HFFc6 (cell line): ENCODE results near the gene TMEM154. TPM values are rescaled to one million over a fixed set of nuclear protein-coding genes. Genes with fewer than 3 reads are reported as not detected.

Source experiments
- DNase-seq: peaks from one replicate; pipeline ENCODE4 v3.0.0-alpha.2; 2018
- H3K27ac Mint-ChIP-seq: 2 replicates; pipeline ENCODE4 v1.8.0; 2020; ENCODE audit warnings: mild to moderate bottlenecking, mixed read lengths
- H3K27me3 Mint-ChIP-seq: 2 replicates; pipeline ENCODE4 v1.8.0; 2021; ENCODE audit warnings: mild to moderate bottlenecking, moderate library complexity, mixed read lengths; ENCODE audit not compliant: insufficient read depth
- H3K36me3 Mint-ChIP-seq: 2 replicates; pipeline ENCODE4 v1.8.0; 2021; ENCODE audit warnings: low read depth, mixed read lengths
- H3K4me1 Mint-ChIP-seq: 2 replicates; pipeline ENCODE4 v1.8.0; 2020; ENCODE audit warnings: low read depth, mixed read lengths
- H3K4me3 Mint-ChIP-seq: 2 replicates; pipeline ENCODE4 v1.8.0; 2020; ENCODE audit warnings: mild to moderate bottlenecking, moderate library complexity, mixed read lengths
- H3K9me3 Mint-ChIP-seq: 2 replicates; pipeline ENCODE4 v1.8.0; 2020; ENCODE audit warnings: mild to moderate bottlenecking, mixed read lengths
- total RNA-seq, 6 experiments: library from RNA; stranded (reverse); fragmentation: NEBNext Ultra II Directional; extraction: Animal tissue kit (Norgen Biotek cat#: 25700); gene quantifications; 2 replicates in 1 of 6; 3 replicates in 5 of 6; pipeline ENCODE4 v1.2.3, GENCODE V29; 2021
- TF ChIP-seq, protein P1 (sequence below): fragments of 200-600 bp; sonication (generic); IDR thresholded peaks from 2 replicates; pipeline ENCODE4 v1.5.0; 2021; ENCODE audit warnings: antibody characterized with exemption, mild to moderate bottlenecking

The TMEM154 gene
- total RNA-seq, 6 experiments from 2014 or later: 0.23 to 4.0 (median 0.95) TPM

DNA sequence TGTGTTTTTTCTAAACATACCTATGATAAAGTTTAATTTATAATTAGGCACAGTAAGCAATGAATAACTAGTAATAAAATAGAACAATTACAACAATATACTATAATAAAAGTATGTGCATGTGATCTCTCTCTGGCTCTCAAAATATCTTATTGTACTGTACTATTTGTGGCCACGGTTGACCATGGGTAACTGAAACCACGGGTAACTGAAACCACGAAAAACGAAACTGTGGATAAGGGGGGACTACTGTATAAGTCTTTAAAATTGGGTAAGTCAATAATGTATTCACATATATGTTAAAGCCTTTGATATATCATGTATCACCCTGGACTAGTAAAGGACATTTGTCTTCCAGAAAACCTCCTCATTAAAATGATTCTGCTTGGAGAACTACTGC, 20.0 kb downstream of the TMEM154 start:
- Mint-ChIP-seq H3K9me3 (peaks cover 19% of the 10 kb centered on the region), H3K4me3 (no peak overlapping the region), H3K27me3 (peaks cover 12% of the 10 kb centered on the region), H3K36me3 (peaks cover 18% of the 10 kb centered on the region), H3K4me1 (no peaks in the 10 kb centered on the region), H3K27ac (no peak overlapping the region)
- DNase-seq: no peak
- TF ChIP-seq, protein P1, sequence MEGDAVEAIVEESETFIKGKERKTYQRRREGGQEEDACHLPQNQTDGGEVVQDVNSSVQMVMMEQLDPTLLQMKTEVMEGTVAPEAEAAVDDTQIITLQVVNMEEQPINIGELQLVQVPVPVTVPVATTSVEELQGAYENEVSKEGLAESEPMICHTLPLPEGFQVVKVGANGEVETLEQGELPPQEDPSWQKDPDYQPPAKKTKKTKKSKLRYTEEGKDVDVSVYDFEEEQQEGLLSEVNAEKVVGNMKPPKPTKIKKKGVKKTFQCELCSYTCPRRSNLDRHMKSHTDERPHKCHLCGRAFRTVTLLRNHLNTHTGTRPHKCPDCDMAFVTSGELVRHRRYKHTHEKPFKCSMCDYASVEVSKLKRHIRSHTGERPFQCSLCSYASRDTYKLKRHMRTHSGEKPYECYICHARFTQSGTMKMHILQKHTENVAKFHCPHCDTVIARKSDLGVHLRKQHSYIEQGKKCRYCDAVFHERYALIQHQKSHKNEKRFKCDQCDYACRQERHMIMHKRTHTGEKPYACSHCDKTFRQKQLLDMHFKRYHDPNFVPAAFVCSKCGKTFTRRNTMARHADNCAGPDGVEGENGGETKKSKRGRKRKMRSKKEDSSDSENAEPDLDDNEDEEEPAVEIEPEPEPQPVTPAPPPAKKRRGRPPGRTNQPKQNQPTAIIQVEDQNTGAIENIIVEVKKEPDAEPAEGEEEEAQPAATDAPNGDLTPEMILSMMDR: no peak

GRCh38 chr4:152657657-152658056, 22.1 kb downstream of the TMEM154 start:
- no peak for DNase-seq
- no peak overlapping the region for H3K27ac Mint-ChIP-seq
- H3K4me3 Mint-ChIP-seq: no peak overlapping the region
- H3K36me3 Mint-ChIP-seq: peaks cover 18% of the 10 kb centered on the region
- H3K9me3 Mint-ChIP-seq: peaks cover 19% of the 10 kb centered on the region
- H3K4me1 Mint-ChIP-seq: no peaks in the 10 kb centered on the region
- TF ChIP-seq, protein P1: no peak
- H3K27me3 Mint-ChIP-seq: peaks cover 10% of the 10 kb centered on the region

GRCh38 chr4:152655272-152656129, 24.3 kb downstream of the TMEM154 start:
- Mint-ChIP-seq H3K4me3 (no peak overlapping the region), H3K27me3 (peaks cover 2% of the 10 kb centered on the region), H3K36me3 (peaks cover 18% of the 10 kb centered on the region), H3K4me1 (no peaks in the 10 kb centered on the region), H3K27ac (no peak overlapping the region), H3K9me3 (peaks cover 19% of the 10 kb centered on the region)
- TF ChIP-seq, protein P1: no peak
- DNase-seq: no peak

GRCh38 chr4:152652102-152652501, 27.7 kb downstream of the TMEM154 start:
- TF ChIP-seq, protein P1: no peak
- Mint-ChIP-seq H3K9me3 (peaks cover 5% of the 10 kb centered on the region), H3K27me3 (peaks cover 2% of the 10 kb centered on the region), H3K4me3 (no peak overlapping the region), H3K27ac (no peak overlapping the region), H3K36me3 (peaks cover 5% of the 10 kb centered on the region), H3K4me1 (peaks cover 5% of the 10 kb centered on the region; the same call in 1 of the 2 replicates)
- no peak for DNase-seq

- Mint-ChIP-seq H3K36me3 (no peaks in the 10 kb centered on the region; the same call in 1 of the 2 replicates), H3K4me1 (peaks cover 5% of the 10 kb centered on the region; the same call in 1 of the 2 replicates), H3K4me3 (no peak overlapping the region), H3K9me3 (no peaks in the 10 kb centered on the region), H3K27ac (no peak overlapping the region), H3K27me3 (peaks cover 2% of the 10 kb centered on the region)
- DNase-seq: no peak
- TF ChIP-seq, protein P1: no peak
Measured at GRCh38 chr4:152651473-152652060, 28.2 kb downstream of the TMEM154 start.
